T-cell (primary cell): Measurements from ENCODE around the gene APOL6. TPM values are rescaled to one million over a fixed set of nuclear protein-coding genes. Genes with fewer than 3 reads are reported as not detected.
"Not testable (repeated sequence)": the region's sequence is repeated elsewhere in the genome, so short reads cannot be mapped to it uniquely, and the experiment has no call there.

Experiments used
- ATAC-seq, 4 experiments: fragments of 200-7000 bp in 3 of 4; fragments of 150-1000 bp in 1 of 4; cut with Tn5 transposase; replicated peaks in 1 of 4; 1 replicate in 3 of 4; 2 replicates in 1 of 4; pipeline ENCODE4 v1.10.0; 2021; ENCODE audit warnings: moderate library complexity in 3 of 4, mild to moderate bottlenecking in 2 of 4, moderate number of reproducible peaks in 1 of 4
- CTCF ChIA-PET, 2 donors: fragments of 300-600 bp; sonication (Branson Sonifier 250); formaldehyde crosslinking; loops; one replicate each; lab custom pipeline; 2022; ENCODE audit warnings: antibody characterized with exemption in 2 of 2; lab: Charles Lee
- POLR2A ChIA-PET, 2 donors: fragments of 300-600 bp; sonication (Branson Sonifier 250); formaldehyde crosslinking; loops; one replicate each; lab custom pipeline; 2022; ENCODE audit warnings: antibody characterized with exemption in 2 of 2; lab: Charles Lee
- DNase-seq, 35 experiments: peaks; one replicate each; pipeline versions ENCODE4 v3.0.0 to v3.0.0-alpha.2; 2013 to 2023
- H3K27ac ChIP-seq: one replicate; pipeline ENCODE4 v1.5.1; 2013; ENCODE audit warnings: low read length
- H3K27me3 ChIP-seq, 2 experiments: replicated peaks in 1 of 2; 1 replicate in 1 of 2; 2 replicates in 1 of 2; pipeline versions ENCODE4 v1.6.1 to v1.7.0; 2013; ENCODE audit warnings: low read length in 1 of 2, mixed read lengths in 1 of 2; ENCODE audit not compliant: control insufficient read depth in 2 of 2, insufficient read depth in 2 of 2; ENCODE audit errors: extremely low read depth in 1 of 2
- H3K36me3 ChIP-seq, 2 donors: 1 replicate in 1 of 2; 2 replicates in 1 of 2; pipeline versions ENCODE4 v1.6.1 to v1.7.0; 2013; ENCODE audit warnings: low read length in 1 of 2; ENCODE audit not compliant: control insufficient read depth in 2 of 2, insufficient read depth in 1 of 2; ENCODE audit errors: extremely low read depth in 1 of 2
- H3K4me1 ChIP-seq, 2 experiments: 1 replicate in 1 of 2; 2 replicates in 1 of 2; pipeline versions ENCODE4 v1.6.1 to v1.7.0; 2013; ENCODE audit warnings: low read length in 2 of 2, mixed read lengths in 1 of 2; ENCODE audit not compliant: insufficient read depth in 2 of 2, control insufficient read depth in 1 of 2; ENCODE audit errors: extremely low read depth in 1 of 2
- H3K4me3 ChIP-seq, 2 donors: 1 replicate in 1 of 2; 2 replicates in 1 of 2; pipeline versions ENCODE4 v1.5.1 to v1.7.0; 2013; ENCODE audit warnings: mild to moderate bottlenecking in 2 of 2, low read length in 1 of 2, moderate library complexity in 1 of 2; ENCODE audit not compliant: control insufficient read depth in 1 of 2; ENCODE audit errors: extremely low read depth in 1 of 2
- H3K9me3 ChIP-seq: 2 replicates; pipeline ENCODE4 v1.7.0; 2013
- H3K27ac Mint-ChIP-seq, 2 donors: one replicate each; pipeline ENCODE4 v1.8.0; 2020 to 2021; ENCODE audit warnings: mild to moderate bottlenecking in 2 of 2, mixed read lengths in 2 of 2
- H3K27me3 Mint-ChIP-seq, 2 donors: one replicate each; pipeline ENCODE4 v1.8.0; 2021 to 2022; ENCODE audit warnings: mixed read lengths in 2 of 2
- H3K36me3 Mint-ChIP-seq: one replicate; pipeline ENCODE4 v1.8.0; 2021; ENCODE audit warnings: mixed read lengths
- H3K4me1 Mint-ChIP-seq, 3 donors: one replicate each; pipeline ENCODE4 v1.8.0; 2020 to 2022; ENCODE audit warnings: mixed read lengths in 3 of 3, mild to moderate bottlenecking in 1 of 3
- H3K4me3 Mint-ChIP-seq, 3 donors: one replicate each; pipeline ENCODE4 v1.8.0; 2020 to 2022; ENCODE audit warnings: mild to moderate bottlenecking in 3 of 3, mixed read lengths in 3 of 3, moderate library complexity in 3 of 3
- H3K9me3 Mint-ChIP-seq, 3 donors: one replicate each; pipeline ENCODE4 v1.8.0; 2020 to 2022; ENCODE audit warnings: mixed read lengths in 3 of 3
- WGBS: methylation state at CpG from one replicate; pipeline ENCODE4 v1.1.5; 2013; ENCODE audit warnings: missing lambda C conversion rate; ENCODE audit not compliant: insufficient coverage; 5-methylcytosine and 5-hydroxymethylcytosine counted together
- total RNA-seq, 35 experiments: library from RNA in 6 of 35; stranded (reverse) in 6 of 35; fragments of 120-200 nt in 1 of 35; gene quantifications; one replicate each; pipeline versions ENCODE4 v1.2.1 to v1.2.4 and lab custom pipeline; 2013 to 2026

The APOL6 gene
- total RNA-seq, 5 donors from 2014 or later (not counting 1 experiment from before 2014, with no cell fraction given): 47.5 to 55.7 (median 52.3) TPM

DNA sequence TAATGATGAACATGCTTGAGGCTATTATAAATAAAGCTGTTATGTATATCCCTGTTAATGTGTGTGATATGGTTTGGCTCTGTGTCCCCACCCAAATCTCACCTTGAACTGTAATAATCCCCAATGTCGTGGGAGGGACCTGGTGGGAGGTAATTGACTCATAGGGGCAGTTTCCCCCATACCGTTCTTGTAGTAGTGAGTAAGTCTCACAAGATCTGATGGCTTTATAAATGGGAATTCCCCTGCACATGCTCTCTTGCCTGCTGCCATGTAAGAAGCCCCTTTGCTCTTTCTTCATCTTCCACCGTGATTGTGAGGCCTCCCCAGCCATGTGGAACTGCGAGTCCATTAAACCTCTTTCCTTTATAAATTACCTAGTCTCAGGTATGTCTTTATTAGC lies 31.2 kb downstream of the APOL6 start:
- POLR2A ChIA-PET, CTCF ChIA-PET, H3K27me3 Mint-ChIP-seq, H3K4me1 ChIP-seq, H3K9me3 ChIP-seq, H3K4me3 Mint-ChIP-seq, H3K27me3 ChIP-seq, ATAC-seq, H3K4me1 Mint-ChIP-seq, H3K4me3 ChIP-seq, H3K36me3 ChIP-seq, H3K27ac Mint-ChIP-seq, H3K27ac ChIP-seq: not testable (repeated sequence)
- peak in 1 of 35 experiments; percentile 28 for DNase-seq
- H3K9me3 Mint-ChIP-seq: peaks cover 3 to 16% (median 4%) of the 10 kb centered on the region in 3 donors
- no CpG with 5 or more reads among the region's 4 CpGs for whole genome bisulfite sequencing
- peaks cover 12% of the 10 kb centered on the region for H3K36me3 Mint-ChIP-seq

DNA sequence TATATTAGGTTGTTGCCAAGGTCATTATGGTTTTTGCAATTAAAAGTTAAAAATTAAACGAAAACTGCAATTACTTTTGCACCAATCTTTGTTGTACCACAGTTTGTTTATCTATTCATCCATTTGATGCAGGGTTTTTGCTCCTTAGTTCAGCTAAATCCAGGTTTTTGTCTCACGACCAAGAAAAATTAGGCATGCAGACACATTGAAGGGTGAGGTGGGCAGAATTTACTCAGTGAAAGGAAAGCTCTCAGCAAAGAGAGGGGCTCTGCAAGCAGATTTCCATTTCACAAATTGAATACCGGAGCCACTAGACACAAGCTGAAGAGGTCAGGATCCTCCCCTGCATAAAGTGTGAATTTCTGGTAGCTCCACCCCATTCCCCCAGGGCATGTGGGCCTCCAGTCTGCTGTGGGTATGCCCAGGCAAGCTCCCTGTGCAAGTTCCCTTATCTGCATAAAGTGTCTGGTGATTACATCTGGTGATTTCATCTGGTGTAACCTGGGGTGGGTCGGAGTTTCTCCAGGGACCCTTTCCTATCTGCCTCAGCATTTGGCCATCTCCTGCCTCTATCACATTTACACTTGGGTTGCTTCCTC lies 33.3 kb downstream of the APOL6 start:
- Mint-ChIP-seq H3K27me3 (no peaks in the 10 kb centered on the region), H3K27ac (no peak overlapping the region), H3K36me3 (peaks cover 3% of the 10 kb centered on the region), H3K4me1 (peaks cover 0 to 6% (median 4%) of the 10 kb centered on the region in 3 donors), H3K9me3 (peaks cover 0 to 7% (median 3%) of the 10 kb centered on the region in 3 donors), H3K4me3 (no peak overlapping the region)
- no peaks in the 10 kb centered on the region for H3K27me3 ChIP-seq
- H3K4me1 ChIP-seq: no peaks in the 10 kb centered on the region
- POLR2A ChIA-PET: no interaction called here
- ATAC-seq: no peak
- no peaks in the 10 kb centered on the region for H3K9me3 ChIP-seq
- no peaks in the 10 kb centered on the region for H3K36me3 ChIP-seq
- H3K27ac ChIP-seq: no peak overlapping the region
- CTCF ChIA-PET: no interaction called here
- DNase-seq: no peak
- H3K4me3 ChIP-seq: no peak overlapping the region
- WGBS: 100% methylated on average over 2 of the region's 4 CpGs

DNA sequence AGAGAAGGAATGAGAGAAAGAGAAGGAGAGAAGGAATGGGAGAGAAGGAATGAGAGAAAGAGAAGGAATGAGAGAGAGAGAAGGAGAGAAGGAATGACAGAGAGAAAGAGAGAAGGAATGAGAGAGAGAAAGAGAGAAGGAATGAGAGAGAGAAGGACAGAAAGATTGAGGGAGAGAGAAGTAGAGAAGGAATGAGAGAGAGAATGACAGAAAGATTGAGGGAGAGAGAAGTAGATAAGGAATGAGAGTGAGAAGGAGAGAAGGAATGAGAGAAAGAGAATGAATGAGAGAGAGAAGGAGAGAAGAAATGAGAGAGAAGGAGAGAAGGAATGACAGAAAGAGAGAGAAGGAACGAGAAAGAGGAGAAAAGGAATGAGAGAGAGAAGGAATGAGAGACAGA lies 35.3 kb downstream of the APOL6 start:
- ATAC-seq: no peak
- CTCF ChIA-PET: no interaction called here
- Mint-ChIP-seq H3K36me3 (no peaks in the 10 kb centered on the region), H3K27me3 (no peaks in the 10 kb centered on the region), H3K4me3 (no peak overlapping the region), H3K4me1 (peaks cover 0 to 6% (median 4%) of the 10 kb centered on the region in 3 donors), H3K9me3 (peaks cover 3 to 4% (median 4%) of the 10 kb centered on the region in 3 donors), H3K27ac (no peak overlapping the region)
- no peaks in the 10 kb centered on the region for H3K36me3 ChIP-seq
- no peak overlapping the region for H3K4me3 ChIP-seq
- H3K27me3 ChIP-seq: no peaks in the 10 kb centered on the region
- H3K9me3 ChIP-seq: no peaks in the 10 kb centered on the region
- H3K4me1 ChIP-seq: no peaks in the 10 kb centered on the region
- no CpG with 5 or more reads among the region's 1 CpG for WGBS
- H3K27ac ChIP-seq: no peak overlapping the region
- DNase-seq: no peak
- POLR2A ChIA-PET: interaction anchor here in 1 of 2 donors (0.5 kb wide), 1 partner anchor 374 kb away, joined by 8 read pairs; no protein-coding TSS in a partner anchor

DNA sequence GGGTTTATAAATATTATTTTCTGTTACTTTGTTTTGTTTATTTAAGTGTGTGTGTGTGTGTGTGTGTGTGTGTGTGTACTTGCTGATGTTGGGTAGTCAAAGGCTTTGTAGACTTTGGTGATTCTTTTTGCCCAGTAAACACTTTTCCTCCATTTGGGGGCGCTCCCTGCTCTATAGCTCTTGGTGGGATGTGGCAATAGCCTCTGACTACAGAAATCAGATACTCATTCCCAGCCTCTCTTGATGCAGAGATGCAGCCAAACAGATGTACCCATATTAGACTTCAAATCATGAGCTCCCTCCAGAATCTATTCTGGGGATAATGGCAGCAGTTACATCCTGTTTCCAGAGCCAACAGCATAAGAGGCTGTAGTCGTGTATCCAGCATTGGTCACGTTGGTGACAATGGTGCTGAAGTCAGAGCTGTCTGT lies 36.0 kb downstream of the APOL6 start:
- Mint-ChIP-seq H3K27me3 (no peaks in the 10 kb centered on the region), H3K4me1 (peaks cover 0 to 5% (median 5%) of the 10 kb centered on the region in 3 donors), H3K27ac (no peak overlapping the region), H3K4me3 (no peak overlapping the region), H3K36me3 (no peaks in the 10 kb centered on the region), H3K9me3 (peaks cover 3 to 4% (median 4%) of the 10 kb centered on the region in 3 donors)
- ChIA-PET POLR2A (interaction anchor here (0.5 to 1.0 kb wide), 2 partner anchors 24 to 375 kb away, joined by 3 to 8 read pairs; no protein-coding TSS in a partner anchor), CTCF (interaction anchor here in 1 of 2 donors (1.0 kb wide), 1 partner anchor 382 kb away, joined by 3 read pairs; no protein-coding TSS in a partner anchor)
- ATAC-seq (no peak), DNase-seq (no peak)
- H3K27ac ChIP-seq: no peak overlapping the region
- H3K36me3 ChIP-seq: no peaks in the 10 kb centered on the region
- H3K27me3 ChIP-seq: no peaks in the 10 kb centered on the region
- no peaks in the 10 kb centered on the region for H3K4me1 ChIP-seq
- 71% methylated on average over 1 of the region's 3 CpGs for WGBS
- H3K4me3 ChIP-seq: no peak overlapping the region
- H3K9me3 ChIP-seq: no peaks in the 10 kb centered on the region

DNA sequence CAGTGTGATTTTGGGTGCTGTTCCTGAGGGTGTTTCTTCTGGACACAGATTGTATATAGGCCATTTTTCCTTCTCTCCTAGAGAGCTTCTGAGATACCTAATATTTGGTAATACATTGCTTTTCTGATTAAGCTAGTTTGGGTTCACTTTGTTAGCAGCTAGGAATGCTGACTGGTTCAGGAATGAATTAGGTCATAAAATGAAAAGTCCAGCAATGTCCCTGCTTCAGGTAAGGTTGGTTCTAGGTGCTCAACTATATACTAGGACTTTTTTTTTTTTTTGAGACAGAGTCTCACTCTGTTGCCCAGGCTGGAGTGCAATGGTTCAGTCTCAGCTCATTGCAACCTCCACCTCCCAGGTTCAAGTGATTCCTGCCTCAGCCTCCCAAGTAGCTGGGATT lies 36.5 kb downstream of the APOL6 start:
- ChIA-PET CTCF (interaction anchor here in 1 of 2 donors (1.0 kb wide), 1 partner anchor 381 kb away, joined by 3 read pairs; no protein-coding TSS in a partner anchor), POLR2A (interaction anchor here in 1 of 2 donors (1.0 kb wide), 1 partner anchor 24 kb away, joined by 3 read pairs; no protein-coding TSS in a partner anchor)
- H3K36me3 Mint-ChIP-seq: no peaks in the 10 kb centered on the region
- no peak overlapping the region for H3K27ac Mint-ChIP-seq
- H3K4me1 ChIP-seq: no peaks in the 10 kb centered on the region
- H3K36me3 ChIP-seq: no peaks in the 10 kb centered on the region
- H3K4me1 Mint-ChIP-seq: peaks cover 0 to 3% (median 1%) of the 10 kb centered on the region in 3 donors
- H3K9me3 Mint-ChIP-seq: peaks cover 3 to 4% (median 4%) of the 10 kb centered on the region in 3 donors
- H3K9me3 ChIP-seq: no peaks in the 10 kb centered on the region
- H3K27ac ChIP-seq: no peak overlapping the region
- no peak for DNase-seq
- H3K4me3 Mint-ChIP-seq: no peak overlapping the region
- no peak overlapping the region for H3K4me3 ChIP-seq
- no peaks in the 10 kb centered on the region for H3K27me3 ChIP-seq
- no peaks in the 10 kb centered on the region for H3K27me3 Mint-ChIP-seq
- no peak for ATAC-seq

DNA sequence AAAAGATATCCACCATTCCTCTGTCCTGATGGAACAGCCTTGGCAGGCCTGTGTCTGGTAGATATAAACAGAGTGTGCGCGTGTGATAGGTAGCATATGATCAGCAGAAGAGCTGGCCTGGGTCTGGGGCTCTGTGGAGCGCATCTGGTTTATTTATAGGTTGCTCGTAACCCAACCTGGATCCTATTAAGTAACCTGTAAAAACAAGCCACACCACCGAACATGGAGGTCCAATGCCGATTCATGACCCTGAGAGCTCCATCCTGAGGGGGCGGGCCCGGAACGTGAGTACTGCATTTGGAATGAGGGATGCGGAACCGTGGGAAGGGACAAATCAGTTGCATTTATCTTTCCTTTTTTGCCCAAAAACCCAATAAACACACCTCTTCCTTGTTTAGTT lies 37.5 kb downstream of the APOL6 start:
- peaks cover 3 to 4% (median 4%) of the 10 kb centered on the region in 3 donors for H3K9me3 Mint-ChIP-seq
- H3K4me3 Mint-ChIP-seq: no peak overlapping the region
- CTCF ChIA-PET: no interaction called here
- DNase-seq (no peak), ATAC-seq (no peak)
- no peak overlapping the region for H3K27ac Mint-ChIP-seq
- H3K27ac ChIP-seq: no peak overlapping the region
- no peaks in the 10 kb centered on the region for H3K36me3 ChIP-seq
- no peaks in the 10 kb centered on the region for H3K9me3 ChIP-seq
- no peaks in the 10 kb centered on the region for H3K27me3 Mint-ChIP-seq
- no peaks in the 10 kb centered on the region for H3K4me1 ChIP-seq
- no peaks in the 10 kb centered on the region for H3K27me3 ChIP-seq
- POLR2A ChIA-PET: no interaction called here
- no peaks in the 10 kb centered on the region for H3K36me3 Mint-ChIP-seq
- no peak overlapping the region for H3K4me3 ChIP-seq
- 60% methylated on average over 1 of the region's 11 CpGs for WGBS
- H3K4me1 Mint-ChIP-seq: peaks cover 0 to 7% (median 1%) of the 10 kb centered on the region in 3 donors
